NB4 (cell line): ENCODE data around the gene S100A1.

Experiments used
- CTCF ChIP-seq: IDR thresholded peaks from one replicate; pipeline ENCODE4 v1.5.1; 2012; ENCODE audit warnings: low read depth, low read length
- MAX ChIP-seq: IDR thresholded peaks from 2 replicates; pipeline ENCODE4 v1.6.1; 2011; ENCODE audit warnings: low read depth, low read length
- MYC ChIP-seq: IDR thresholded peaks from 2 replicates; pipeline ENCODE4 v1.6.1; 2011; ENCODE audit warnings: low read depth, low read length
- POLR2A ChIP-seq: IDR thresholded peaks from 2 replicates; pipeline ENCODE4 v1.6.1; 2011; ENCODE audit warnings: mild to moderate bottlenecking; ENCODE audit not compliant: insufficient read length; ENCODE audit errors: extremely low read depth

GRCh38 chr1:153609585-153609907 is 18.7 kb upstream of the S100A1 start:
- TF ChIP-seq MYC, result no peak
- TF ChIP-seq CTCF, result no peak
- no peak for TF ChIP-seq POLR2A
- TF ChIP-seq MAX, result no peak
